MM.1S (cell line): ENCODE measurements around the gene COPS2.
"Not testable (repeated sequence)": the region's sequence is repeated elsewhere in the genome, so short reads cannot be mapped to it uniquely, and the experiment has no call there.

ENCODE experiments used
- DNase-seq: peaks from one replicate; pipeline ENCODE4 v3.0.0-alpha.2; 2015
- H2AFZ ChIP-seq: fragments of 300-600 bp; sonication (generic); 2 replicates; pipeline ENCODE4 v1.6.0; 2016; ENCODE audit warnings: antibody characterized with exemption, low read length
- H3F3A ChIP-seq: fragments of 300-600 bp; sonication (generic); 2 replicates; pipeline ENCODE4 v1.6.1; 2016; ENCODE audit warnings: mild to moderate bottlenecking, antibody characterized with exemption, low read length, moderate library complexity, mixed read lengths; ENCODE audit not compliant: insufficient read depth
- H3K27ac ChIP-seq: fragments of 300-600 bp; sonication (generic); 2 replicates; pipeline ENCODE4 v1.5.1; 2016; ENCODE audit warnings: mild to moderate bottlenecking, low read length
- H3K27me3 ChIP-seq: fragments of 300-600 bp; sonication (generic); replicated peaks from 2 replicates; pipeline ENCODE4 v1.6.0; 2016; ENCODE audit warnings: low read length; ENCODE audit not compliant: insufficient read depth
- H3K36me3 ChIP-seq: fragments of 300-600 bp; sonication (generic); replicated peaks from 2 replicates; pipeline ENCODE4 v1.6.1; 2016; ENCODE audit warnings: mild to moderate bottlenecking, low read length, mixed read lengths; ENCODE audit not compliant: insufficient read depth
- H3K4me1 ChIP-seq: fragments of 300-600 bp; sonication (generic); 2 replicates; pipeline ENCODE4 v1.6.1; 2016; ENCODE audit warnings: low read length, mixed read lengths
- H3K4me2 ChIP-seq: fragments of 300-600 bp; sonication (generic); 2 replicates; pipeline ENCODE4 v1.6.0; 2016; ENCODE audit warnings: low read depth, low read length
- H3K4me3 ChIP-seq: fragments of 300-600 bp; sonication (generic); 2 replicates; pipeline ENCODE4 v1.5.1; 2016; ENCODE audit warnings: low read length, mixed read lengths
- H3K79me2 ChIP-seq: fragments of 300-600 bp; sonication (generic); 2 replicates; pipeline ENCODE4 v1.6.1; 2016; ENCODE audit warnings: mixed run types, low read length, mixed read lengths
- H3K9ac ChIP-seq: fragments of 300-600 bp; sonication (generic); 2 replicates; pipeline ENCODE4 v1.6.1; 2016; ENCODE audit warnings: low read length, mixed read lengths
- H3K9me2 ChIP-seq: fragments of 300-600 bp; sonication (generic); replicated peaks from 2 replicates; pipeline ENCODE4 v1.6.1; 2016; ENCODE audit warnings: mild to moderate bottlenecking, low read length, mixed read lengths; ENCODE audit not compliant: insufficient read depth
- H3K9me3 ChIP-seq: fragments of 300-600 bp; sonication (generic); replicated peaks from 2 replicates; pipeline ENCODE4 v1.6.1; 2016; ENCODE audit warnings: mild to moderate bottlenecking, low read length, mixed read lengths; ENCODE audit not compliant: insufficient read depth
- H4K20me1 ChIP-seq: fragments of 300-600 bp; sonication (generic); 2 replicates; pipeline ENCODE4 v1.6.1; 2016; ENCODE audit warnings: mild to moderate bottlenecking, low read length, moderate library complexity, mixed read lengths; ENCODE audit not compliant: insufficient read depth
- EZH2 ChIP-seq: fragments of 300-600 bp; sonication (generic); optimal IDR thresholded peaks from 2 replicates; pipeline ENCODE3; 2017; ENCODE audit warnings: low read depth, mild to moderate bottlenecking, antibody characterized with exemption, low read length, mixed read lengths
- EZH2phosphoT487 ChIP-seq: fragments of 300-600 bp; sonication (generic); IDR thresholded peaks from 2 replicates; pipeline ENCODE4 v1.6.1; 2018; ENCODE audit warnings: antibody characterized with exemption, low read length
- TF ChIP-seq, protein P1 (sequence below): fragments of 300-600 bp; sonication (generic); IDR thresholded peaks from 2 replicates; pipeline ENCODE4 v1.5.1; 2016; ENCODE audit warnings: antibody characterized with exemption, low read length, mixed read lengths

Gene COPS2

DNA sequence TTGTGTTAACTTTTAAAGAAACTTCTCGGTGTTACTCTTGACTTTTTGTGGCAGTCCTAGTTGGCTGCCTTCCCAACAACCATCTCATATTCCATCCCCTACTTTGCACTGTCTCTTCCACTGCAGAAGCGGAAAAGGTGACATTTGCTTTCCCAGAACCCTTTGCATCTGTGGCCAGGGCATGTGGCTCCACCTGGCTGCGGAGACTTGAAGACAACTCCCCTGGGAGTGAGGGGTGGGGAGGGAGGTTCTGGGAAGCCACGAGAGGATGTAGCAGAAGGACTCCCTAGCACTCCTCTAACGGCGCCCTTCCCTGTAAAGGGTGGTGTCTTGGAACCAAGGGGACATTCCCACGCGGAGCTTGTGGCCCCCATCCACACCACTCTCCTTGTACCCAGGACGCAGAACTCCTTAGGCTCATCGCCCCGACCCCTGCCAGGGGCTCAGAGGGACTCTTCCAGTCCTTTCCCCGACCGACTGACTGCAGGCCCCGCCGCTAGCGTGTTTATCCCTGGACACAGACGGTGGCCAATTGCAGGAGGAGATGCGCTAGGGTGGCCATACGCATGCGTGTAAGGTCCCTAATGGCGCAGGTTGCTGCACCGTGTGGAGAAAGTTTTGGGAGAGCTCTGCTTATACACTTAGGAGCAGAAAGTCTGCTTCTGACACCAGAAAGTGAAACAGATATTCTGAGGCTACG is 75.9 kb downstream of the COPS2 start:
- TF ChIP-seq, protein P1, sequence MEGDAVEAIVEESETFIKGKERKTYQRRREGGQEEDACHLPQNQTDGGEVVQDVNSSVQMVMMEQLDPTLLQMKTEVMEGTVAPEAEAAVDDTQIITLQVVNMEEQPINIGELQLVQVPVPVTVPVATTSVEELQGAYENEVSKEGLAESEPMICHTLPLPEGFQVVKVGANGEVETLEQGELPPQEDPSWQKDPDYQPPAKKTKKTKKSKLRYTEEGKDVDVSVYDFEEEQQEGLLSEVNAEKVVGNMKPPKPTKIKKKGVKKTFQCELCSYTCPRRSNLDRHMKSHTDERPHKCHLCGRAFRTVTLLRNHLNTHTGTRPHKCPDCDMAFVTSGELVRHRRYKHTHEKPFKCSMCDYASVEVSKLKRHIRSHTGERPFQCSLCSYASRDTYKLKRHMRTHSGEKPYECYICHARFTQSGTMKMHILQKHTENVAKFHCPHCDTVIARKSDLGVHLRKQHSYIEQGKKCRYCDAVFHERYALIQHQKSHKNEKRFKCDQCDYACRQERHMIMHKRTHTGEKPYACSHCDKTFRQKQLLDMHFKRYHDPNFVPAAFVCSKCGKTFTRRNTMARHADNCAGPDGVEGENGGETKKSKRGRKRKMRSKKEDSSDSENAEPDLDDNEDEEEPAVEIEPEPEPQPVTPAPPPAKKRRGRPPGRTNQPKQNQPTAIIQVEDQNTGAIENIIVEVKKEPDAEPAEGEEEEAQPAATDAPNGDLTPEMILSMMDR, result no peak
- TF ChIP-seq EZH2phosphoT487 (no peak), EZH2 (no peak)
- Histone ChIP-seq H3K36me3 (no peaks in the 10 kb centered on the region), H3F3A (no peaks in the 10 kb centered on the region), H3K27me3 (no peaks in the 10 kb centered on the region), H3K9ac (no peak overlapping the region), H3K9me3 (no peaks in the 10 kb centered on the region), H3K4me2 (no peak overlapping the region), H3K79me2 (no peaks in the 10 kb centered on the region), H3K4me3 (no peak overlapping the region), H2AFZ (no peak overlapping the region), H3K27ac (no peak overlapping the region), H3K4me1 (no peaks in the 10 kb centered on the region), H3K9me2 (no peaks in the 10 kb centered on the region), H4K20me1 (no peaks in the 10 kb centered on the region)
- DNase-seq, result no peak

DNA sequence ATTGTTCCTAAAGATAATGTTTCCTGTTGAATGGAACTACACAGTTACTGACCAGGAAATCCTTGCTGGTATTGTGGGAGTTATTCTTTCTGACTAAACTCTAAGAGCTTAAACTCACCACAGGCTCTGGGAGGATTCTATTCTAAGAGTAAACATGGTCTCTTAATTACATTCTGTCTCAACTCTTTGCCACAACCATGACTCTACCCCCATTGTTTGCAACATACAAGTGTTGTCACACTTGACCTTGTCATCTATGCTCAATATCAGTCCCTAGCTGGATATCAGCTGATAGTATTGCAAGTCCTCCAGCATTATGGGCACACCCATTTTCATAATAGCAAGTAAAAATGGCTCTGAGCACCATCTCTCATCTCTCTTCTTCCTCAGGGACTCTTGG is 79.5 kb downstream of the COPS2 start:
- DNase-seq, result no peak
- TF ChIP-seq, protein P1, result no peak
- TF ChIP-seq EZH2 (no peak), EZH2phosphoT487 (no peak)
- H3K4me2 ChIP-seq, result no peak overlapping the region
- H3K9me3 ChIP-seq, result no peaks in the 10 kb centered on the region
- no peak overlapping the region for H2AFZ ChIP-seq
- H3K79me2 ChIP-seq, result no peaks in the 10 kb centered on the region
- H3K27ac ChIP-seq, result no peak overlapping the region
- H3K4me1 ChIP-seq, result no peaks in the 10 kb centered on the region
- no peaks in the 10 kb centered on the region for H3F3A ChIP-seq
- no peak overlapping the region for H3K4me3 ChIP-seq
- no peak overlapping the region for H3K9ac ChIP-seq
- no peaks in the 10 kb centered on the region for H3K27me3 ChIP-seq
- H3K36me3 ChIP-seq, result no peaks in the 10 kb centered on the region
- H4K20me1 ChIP-seq, result no peaks in the 10 kb centered on the region
- H3K9me2 ChIP-seq, result no peaks in the 10 kb centered on the region

DNA sequence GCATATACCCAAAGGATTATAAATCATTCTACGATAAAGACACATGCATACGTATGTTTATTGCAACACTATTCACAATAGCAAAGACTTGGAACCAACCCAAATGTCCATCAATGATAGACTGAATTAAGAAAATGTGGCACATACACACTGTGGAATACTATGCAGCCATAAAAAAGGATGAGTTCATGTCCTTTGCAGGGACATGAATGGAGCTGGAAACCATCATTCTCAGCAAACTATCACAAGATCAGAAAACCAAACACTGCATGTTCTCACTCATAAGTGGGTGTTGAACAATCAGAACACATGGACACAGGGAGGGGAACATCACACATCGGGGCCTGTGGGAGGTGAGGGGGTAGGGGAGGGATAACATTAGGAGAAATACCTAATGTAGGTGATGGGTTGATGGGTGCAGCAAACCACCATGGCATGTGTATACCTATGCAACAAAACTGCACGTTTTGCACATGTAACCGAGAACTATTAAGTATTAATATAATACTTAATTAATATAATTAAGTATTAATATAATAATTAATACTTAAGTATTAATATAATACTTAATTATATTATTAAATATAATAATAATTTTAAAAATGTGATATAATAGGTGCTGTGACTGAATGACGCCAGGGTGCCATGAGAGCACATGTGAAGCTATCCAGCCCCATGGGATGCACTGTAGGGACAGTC is 80.7 kb downstream of the COPS2 start:
- not testable (repeated sequence) for H4K20me1 ChIP-seq, H2AFZ ChIP-seq, H3K4me3 ChIP-seq, H3K9ac ChIP-seq, H3K9me3 ChIP-seq, H3K9me2 ChIP-seq, H3K27ac ChIP-seq, H3K27me3 ChIP-seq, H3K36me3 ChIP-seq, H3F3A ChIP-seq, DNase-seq, H3K79me2 ChIP-seq, H3K4me1 ChIP-seq, H3K4me2 ChIP-seq
